Dendritic cell treated with granulocyte-macrophage colony-stimulating factor and Interleukin-4, amounts not matched to agents 40 ng/mL and 50 ng/mL, for 4 days (primary cell): Measurements from ENCODE around the gene TMEM179.

Experiments used
- H3K27ac Mint-ChIP-seq: one replicate; pipeline ENCODE4 v1.8.0; 2022; ENCODE audit warnings: mild to moderate bottlenecking, mixed read lengths
- H3K27me3 Mint-ChIP-seq: one replicate; pipeline ENCODE4 v1.8.0; 2022; ENCODE audit warnings: mild to moderate bottlenecking, mixed read lengths
- H3K36me3 Mint-ChIP-seq: one replicate; pipeline ENCODE4 v1.8.0; 2022; ENCODE audit warnings: low read depth, mixed read lengths
- H3K4me1 Mint-ChIP-seq: one replicate; pipeline ENCODE4 v1.8.0; 2022; ENCODE audit warnings: low read depth, mixed read lengths
- H3K4me3 Mint-ChIP-seq: one replicate; pipeline ENCODE4 v1.8.0; 2022; ENCODE audit warnings: mild to moderate bottlenecking, moderate library complexity, mixed read lengths
- H3K9me3 Mint-ChIP-seq: one replicate; pipeline ENCODE4 v1.8.0; 2022; ENCODE audit warnings: mixed read lengths
- intact Hi-C: fragments of 100-400 bp; cut with micrococcal nuclease; formaldehyde crosslinking; loops from one replicate; pipeline ENCODE4 v1.15.0; 2022

Gene TMEM179

DNA sequence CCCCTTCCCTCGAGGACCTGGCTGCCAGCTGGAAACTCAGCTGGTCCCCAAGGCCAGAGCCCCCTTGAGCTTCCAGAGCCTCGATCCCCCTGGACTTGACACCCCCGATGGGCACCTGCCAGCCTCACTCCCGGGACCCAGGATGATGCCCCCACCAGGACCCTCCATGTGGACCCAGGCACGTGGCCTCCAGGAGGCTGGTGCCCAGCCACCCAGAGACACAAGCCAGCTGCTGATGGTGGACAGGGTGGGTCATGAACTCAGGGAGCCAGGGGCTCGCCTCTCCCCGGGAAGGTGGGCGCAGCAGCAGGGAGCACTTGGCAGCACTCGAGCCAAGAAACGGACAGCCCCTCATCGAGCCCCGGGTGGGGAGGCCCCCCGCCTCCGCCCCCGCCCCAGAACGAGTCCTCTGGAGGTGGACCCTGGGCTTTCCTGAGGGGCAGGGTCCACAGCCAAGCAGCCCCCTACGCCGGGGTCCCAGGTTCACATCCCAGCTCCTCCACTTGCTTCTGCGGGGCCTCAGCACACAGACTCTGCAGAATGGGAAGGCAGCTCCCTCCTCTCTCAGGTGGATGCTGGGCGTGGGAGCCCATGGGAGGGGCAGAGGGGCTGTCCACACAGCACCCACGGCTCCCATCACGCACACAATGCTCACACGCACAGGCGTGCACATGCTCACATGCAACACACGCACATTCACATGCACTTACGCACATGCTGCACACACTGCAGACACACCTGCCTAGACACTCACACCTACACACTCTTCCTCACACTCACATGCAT lies 12.9 kb downstream of the TMEM179 start:
- H3K4me3 Mint-ChIP-seq, result no peak overlapping the region
- intact Hi-C loops, result no loop called here
- H3K36me3 Mint-ChIP-seq, result no peaks in the 10 kb centered on the region
- H3K4me1 Mint-ChIP-seq, result no peaks in the 10 kb centered on the region
- H3K27me3 Mint-ChIP-seq, result no peaks in the 10 kb centered on the region
- H3K27ac Mint-ChIP-seq, result no peak overlapping the region
- no peaks in the 10 kb centered on the region for H3K9me3 Mint-ChIP-seq

DNA sequence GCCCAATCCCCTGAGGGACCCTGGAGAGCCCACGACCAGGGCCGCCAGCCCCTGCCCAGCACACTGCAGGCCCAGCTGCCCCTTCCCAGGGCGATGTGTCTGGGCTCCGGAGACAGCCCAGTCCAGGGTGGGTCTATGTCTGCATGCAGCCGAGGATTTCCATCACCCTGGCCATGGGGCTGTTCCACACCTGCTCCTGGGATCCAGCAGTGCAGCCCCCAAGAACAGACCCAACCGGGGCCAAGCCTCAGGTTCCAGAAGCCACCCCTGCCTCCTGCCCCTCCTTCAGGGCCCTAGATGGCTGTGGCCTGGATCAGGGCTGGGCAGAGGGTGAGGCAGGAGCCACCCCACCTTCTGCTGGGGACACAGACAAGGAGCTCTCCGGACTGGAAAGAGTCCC lies 13.5 kb downstream of the TMEM179 start:
- intact Hi-C loops, result no loop called here
- Mint-ChIP-seq H3K4me1 (no peaks in the 10 kb centered on the region), H3K27me3 (peaks cover 4% of the 10 kb centered on the region), H3K4me3 (no peak overlapping the region), H3K36me3 (no peaks in the 10 kb centered on the region), H3K27ac (no peak overlapping the region), H3K9me3 (no peaks in the 10 kb centered on the region)

DNA sequence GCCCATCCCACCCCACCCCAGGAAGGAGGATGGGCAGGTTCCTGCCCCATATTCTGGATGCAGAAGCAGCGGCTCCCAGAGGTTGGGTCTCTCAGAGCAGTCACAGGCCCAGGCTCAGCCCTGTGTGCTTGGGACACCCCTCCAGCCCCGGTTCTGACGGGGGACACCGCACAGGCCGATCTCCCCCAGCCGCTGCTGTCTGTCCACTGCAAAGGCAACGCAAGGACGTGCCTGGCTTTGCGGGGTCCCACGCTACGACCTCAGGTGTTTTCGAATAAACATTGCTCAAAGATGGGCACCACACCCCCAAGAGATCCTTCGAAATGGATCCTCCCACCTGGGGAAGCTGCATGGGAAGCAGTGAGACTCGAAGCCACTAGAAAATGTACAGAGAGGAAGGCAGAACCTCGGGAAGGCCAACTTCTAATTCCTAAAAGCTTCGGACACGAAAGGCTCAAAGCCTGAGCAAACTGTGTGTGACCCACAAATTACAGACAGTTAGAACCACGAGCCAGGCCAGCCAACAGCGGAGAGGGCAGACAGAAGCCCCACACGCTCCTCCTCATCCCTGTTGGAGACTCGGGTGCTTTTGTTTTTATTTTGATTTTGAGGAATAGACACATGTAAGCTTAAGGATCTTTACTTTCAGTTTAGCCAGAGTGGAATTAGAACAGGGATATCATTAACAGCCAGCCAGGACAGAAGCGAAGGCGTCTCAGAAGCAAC lies 14.2 kb downstream of the TMEM179 start:
- Mint-ChIP-seq H3K9me3 (no peaks in the 10 kb centered on the region), H3K4me1 (no peaks in the 10 kb centered on the region), H3K4me3 (no peak overlapping the region), H3K27ac (no peak overlapping the region), H3K36me3 (no peaks in the 10 kb centered on the region), H3K27me3 (peaks cover 6% of the 10 kb centered on the region)
- intact Hi-C loops, result no loop called here

GRCh38 chr14:104589338-104590195 lies 15.0 kb downstream of the TMEM179 start:
- H3K27ac Mint-ChIP-seq, result no peak overlapping the region
- no peaks in the 10 kb centered on the region for H3K36me3 Mint-ChIP-seq
- H3K4me3 Mint-ChIP-seq, result no peak overlapping the region
- peaks cover 6% of the 10 kb centered on the region for H3K27me3 Mint-ChIP-seq
- H3K9me3 Mint-ChIP-seq, result no peaks in the 10 kb centered on the region
- intact Hi-C loops, result no loop called here
- H3K4me1 Mint-ChIP-seq, result no peaks in the 10 kb centered on the region

- Mint-ChIP-seq H3K27ac (no peak overlapping the region), H3K27me3 (peaks cover 6% of the 10 kb centered on the region), H3K9me3 (no peaks in the 10 kb centered on the region), H3K4me3 (no peak overlapping the region), H3K4me1 (no peaks in the 10 kb centered on the region), H3K36me3 (no peaks in the 10 kb centered on the region)
- intact Hi-C loops, result no loop called here
Measured at GRCh38 chr14:104588066-104588857, 16.3 kb downstream of the TMEM179 start.

DNA sequence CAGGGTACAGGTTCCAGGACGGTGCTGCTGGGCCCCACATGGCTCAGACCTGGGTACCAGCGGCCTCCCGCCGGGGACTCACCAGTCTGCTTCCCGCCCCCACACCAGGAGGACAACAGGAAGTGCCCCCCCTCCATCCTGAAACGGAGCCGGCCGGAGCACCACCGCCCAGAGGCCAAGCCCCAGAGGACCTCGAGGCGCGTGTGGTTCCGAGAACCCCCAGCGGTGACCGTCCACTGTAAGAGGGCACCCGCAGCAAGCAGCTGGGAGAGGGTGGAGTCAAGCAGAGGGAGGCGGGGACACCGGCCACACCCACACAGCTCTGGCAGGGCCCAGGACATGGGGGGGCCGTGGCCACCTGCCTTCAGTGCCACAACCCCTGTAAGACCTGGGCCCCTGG lies 16.9 kb downstream of the TMEM179 start:
- Mint-ChIP-seq H3K27ac (no peak overlapping the region), H3K4me3 (no peak overlapping the region), H3K27me3 (peaks cover 6% of the 10 kb centered on the region), H3K36me3 (no peaks in the 10 kb centered on the region), H3K4me1 (no peaks in the 10 kb centered on the region), H3K9me3 (no peaks in the 10 kb centered on the region)
- intact Hi-C loops, result no loop called here

DNA sequence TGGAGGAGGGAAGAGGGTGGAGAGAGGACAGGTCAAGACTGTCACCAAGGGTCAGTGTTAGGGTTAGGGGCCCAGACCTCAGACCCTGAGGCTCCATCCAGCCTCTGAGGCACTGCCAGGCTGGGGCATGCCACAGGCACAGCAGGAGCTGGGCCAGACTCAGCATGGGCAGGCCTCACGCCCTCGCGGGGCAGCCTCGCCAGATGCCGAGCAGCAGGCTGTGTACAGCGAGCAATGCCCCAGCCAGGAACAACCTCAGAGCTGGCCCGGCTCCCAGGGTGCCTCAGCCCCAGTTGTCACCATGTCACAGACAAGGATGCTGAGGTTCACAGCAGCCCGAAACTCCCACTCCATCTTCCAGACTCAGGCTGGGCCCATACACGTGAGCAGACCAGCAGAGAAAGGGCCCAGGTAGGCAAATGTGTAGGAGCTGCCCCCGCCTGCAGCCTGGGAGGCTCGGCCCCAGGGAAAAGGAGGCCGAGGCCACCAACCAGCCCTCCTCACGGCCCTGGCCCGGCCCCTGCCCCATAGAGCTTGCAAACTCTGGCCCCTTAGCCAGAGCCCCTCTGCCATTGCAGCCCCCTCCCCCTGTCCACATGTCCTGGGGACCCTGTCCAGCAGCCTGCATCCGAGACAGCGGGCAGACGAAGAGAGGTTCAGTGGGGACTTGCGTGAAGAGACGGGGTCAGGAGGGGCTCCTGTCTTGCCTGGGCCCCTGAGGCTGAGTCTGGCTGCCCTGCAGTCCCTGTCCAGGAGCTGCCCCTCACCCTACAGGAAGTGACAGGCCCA lies 17.5 kb downstream of the TMEM179 start:
- Mint-ChIP-seq H3K27me3 (peaks cover 6% of the 10 kb centered on the region), H3K4me3 (no peak overlapping the region), H3K36me3 (no peaks in the 10 kb centered on the region), H3K4me1 (no peaks in the 10 kb centered on the region), H3K9me3 (no peaks in the 10 kb centered on the region), H3K27ac (no peak overlapping the region)
- intact Hi-C loops, result no loop called here

- H3K4me3 Mint-ChIP-seq, result no peak overlapping the region
- peaks cover 6% of the 10 kb centered on the region for H3K27me3 Mint-ChIP-seq
- H3K36me3 Mint-ChIP-seq, result no peaks in the 10 kb centered on the region
- H3K9me3 Mint-ChIP-seq, result no peaks in the 10 kb centered on the region
- H3K4me1 Mint-ChIP-seq, result no peaks in the 10 kb centered on the region
- H3K27ac Mint-ChIP-seq, result no peak overlapping the region
- intact Hi-C loops, result no loop called here
Measured at GRCh38 chr14:104585966-104586697, 18.4 kb downstream of the TMEM179 start.

DNA sequence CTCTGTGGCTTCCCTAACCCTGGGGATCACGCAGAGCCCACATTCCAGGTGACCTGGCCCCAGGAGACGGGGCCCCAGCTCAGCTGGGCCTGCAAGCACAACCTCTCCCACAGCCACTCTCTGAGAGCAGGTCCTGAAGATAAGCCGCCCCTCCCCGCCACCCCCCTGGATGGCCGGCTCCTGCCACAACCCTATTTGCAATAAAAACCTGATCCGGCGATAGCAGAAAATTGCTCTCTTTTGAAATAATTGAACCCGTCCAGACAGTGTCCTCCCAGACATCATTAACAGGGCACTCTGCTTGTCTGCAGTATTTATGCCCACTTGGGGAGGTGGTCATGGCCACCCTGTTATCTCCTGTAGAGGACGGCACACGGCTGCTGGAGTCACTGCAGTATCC lies 20.0 kb downstream of the TMEM179 start:
- H3K27ac Mint-ChIP-seq, result no peak overlapping the region
- no peak overlapping the region for H3K4me3 Mint-ChIP-seq
- no peaks in the 10 kb centered on the region for H3K4me1 Mint-ChIP-seq
- H3K36me3 Mint-ChIP-seq, result no peaks in the 10 kb centered on the region
- peaks cover 6% of the 10 kb centered on the region for H3K27me3 Mint-ChIP-seq
- intact Hi-C loops, result no loop called here
- no peaks in the 10 kb centered on the region for H3K9me3 Mint-ChIP-seq

GRCh38 chr14:104583424-104584306 lies 20.9 kb downstream of the TMEM179 start:
- intact Hi-C loops, result no loop called here
- Mint-ChIP-seq H3K9me3 (no peaks in the 10 kb centered on the region), H3K4me3 (no peak overlapping the region), H3K27ac (no peak overlapping the region), H3K36me3 (no peaks in the 10 kb centered on the region), H3K27me3 (peaks cover 6% of the 10 kb centered on the region), H3K4me1 (no peaks in the 10 kb centered on the region)

DNA sequence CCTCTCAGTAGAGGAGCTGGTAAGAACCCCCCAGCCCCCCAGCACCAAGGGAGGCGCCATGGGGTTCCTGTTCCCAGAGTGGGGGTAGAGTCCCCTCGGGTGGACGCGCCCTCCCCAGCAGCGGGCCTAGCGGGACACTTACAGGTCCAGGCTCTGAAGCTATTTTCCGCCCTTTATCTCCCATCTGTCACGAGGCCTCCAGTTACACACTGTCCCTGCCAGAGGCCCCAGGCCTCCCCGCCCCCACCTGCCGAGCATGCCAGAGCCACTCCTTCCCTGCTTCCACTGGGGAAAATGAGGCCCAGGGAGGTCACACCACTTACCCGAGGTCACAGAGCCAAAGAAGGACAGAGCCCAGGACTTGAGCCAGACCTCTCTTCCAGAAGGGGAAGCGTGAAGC lies 21.9 kb downstream of the TMEM179 start:
- peaks cover 6% of the 10 kb centered on the region for H3K27me3 Mint-ChIP-seq
- no peaks in the 10 kb centered on the region for H3K36me3 Mint-ChIP-seq
- intact Hi-C loops, result no loop called here
- no peak overlapping the region for H3K27ac Mint-ChIP-seq
- H3K4me3 Mint-ChIP-seq, result no peak overlapping the region
- H3K4me1 Mint-ChIP-seq, result no peaks in the 10 kb centered on the region
- H3K9me3 Mint-ChIP-seq, result no peaks in the 10 kb centered on the region

DNA sequence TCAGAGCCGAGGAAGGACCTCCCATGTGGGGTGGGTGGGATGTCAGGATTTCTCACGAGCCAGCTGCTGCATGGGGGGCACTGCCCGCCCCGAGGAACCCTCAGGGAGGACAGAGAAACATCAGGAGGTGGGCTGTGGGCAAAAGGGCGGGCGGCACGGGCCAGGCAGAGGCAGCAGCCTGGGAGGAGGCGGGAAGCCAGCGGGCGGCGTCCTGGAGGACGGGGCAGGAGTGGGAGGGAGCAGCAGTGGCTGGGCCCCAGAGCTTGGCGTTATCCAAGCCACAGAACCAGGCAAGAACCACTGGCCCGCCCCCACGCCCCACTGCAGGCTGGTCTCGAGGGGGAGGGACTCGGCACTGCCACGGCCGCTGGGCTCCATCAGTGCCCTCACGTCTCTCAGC lies 22.6 kb downstream of the TMEM179 start:
- Mint-ChIP-seq H3K9me3 (no peaks in the 10 kb centered on the region), H3K27ac (no peak overlapping the region), H3K4me1 (no peaks in the 10 kb centered on the region), H3K27me3 (peaks cover 6% of the 10 kb centered on the region), H3K4me3 (no peak overlapping the region), H3K36me3 (no peaks in the 10 kb centered on the region)
- intact Hi-C loops, result no loop called here
